Prostate gland (tissue), 2 donors: Measurements from ENCODE around the gene OR2T11.
"Not testable (repeated sequence)": the region's sequence is repeated elsewhere in the genome, so short reads cannot be mapped to it uniquely, and the experiment has no call there.

Experiments
- POLR2AphosphoS5 ChIP-seq: sonication (generic); formaldehyde crosslinking; IDR thresholded peaks from one replicate; pipeline ENCODE4 v1.6.1; 2017; ENCODE audit warnings: antibody characterized with exemption
- TF ChIP-seq, protein P1 (sequence below), 4 experiments: fragments of 200-600 bp in 2 of 4; fragments of 450-650 bp in 2 of 4; sonication (generic) in 2 of 4; IDR thresholded peaks; 1 replicate in 3 of 4; 2 replicates in 1 of 4; pipeline ENCODE4 v1.5.1; 2016 to 2019; ENCODE audit warnings: antibody characterized with exemption in 4 of 4, mild to moderate bottlenecking in 2 of 4, moderate library complexity in 2 of 4

DNA sequence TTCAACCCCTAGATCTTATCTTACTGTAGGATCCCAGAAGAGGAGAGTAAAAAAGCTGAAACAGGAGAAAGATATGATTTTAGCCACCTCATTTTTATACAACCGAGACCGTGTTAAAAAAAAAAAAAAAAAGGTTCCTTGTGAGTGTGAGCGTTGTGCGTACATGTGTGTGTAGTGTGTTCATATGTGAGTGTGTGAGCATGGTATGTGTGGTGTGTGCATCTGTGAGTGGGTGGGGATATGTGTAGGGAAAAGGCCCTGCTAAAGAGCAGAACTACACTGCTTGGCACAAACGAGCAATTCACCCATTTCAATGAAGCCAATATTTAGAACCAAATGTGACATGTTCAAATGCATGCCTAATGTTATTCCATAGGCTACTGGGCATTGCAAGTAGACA, 6.7 kb upstream of the OR2T11 start:
- TF ChIP-seq, protein P1, sequence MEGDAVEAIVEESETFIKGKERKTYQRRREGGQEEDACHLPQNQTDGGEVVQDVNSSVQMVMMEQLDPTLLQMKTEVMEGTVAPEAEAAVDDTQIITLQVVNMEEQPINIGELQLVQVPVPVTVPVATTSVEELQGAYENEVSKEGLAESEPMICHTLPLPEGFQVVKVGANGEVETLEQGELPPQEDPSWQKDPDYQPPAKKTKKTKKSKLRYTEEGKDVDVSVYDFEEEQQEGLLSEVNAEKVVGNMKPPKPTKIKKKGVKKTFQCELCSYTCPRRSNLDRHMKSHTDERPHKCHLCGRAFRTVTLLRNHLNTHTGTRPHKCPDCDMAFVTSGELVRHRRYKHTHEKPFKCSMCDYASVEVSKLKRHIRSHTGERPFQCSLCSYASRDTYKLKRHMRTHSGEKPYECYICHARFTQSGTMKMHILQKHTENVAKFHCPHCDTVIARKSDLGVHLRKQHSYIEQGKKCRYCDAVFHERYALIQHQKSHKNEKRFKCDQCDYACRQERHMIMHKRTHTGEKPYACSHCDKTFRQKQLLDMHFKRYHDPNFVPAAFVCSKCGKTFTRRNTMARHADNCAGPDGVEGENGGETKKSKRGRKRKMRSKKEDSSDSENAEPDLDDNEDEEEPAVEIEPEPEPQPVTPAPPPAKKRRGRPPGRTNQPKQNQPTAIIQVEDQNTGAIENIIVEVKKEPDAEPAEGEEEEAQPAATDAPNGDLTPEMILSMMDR (IDR thresholded peaks at IDR 0.05): not testable (repeated sequence)
- TF ChIP-seq POLR2AphosphoS5: not testable (repeated sequence)
